GM12891 (cell line): ENCODE data around the gene KRT80.

Source experiments
- DNase-seq: peaks from one replicate; pipeline ENCODE4 v3.0.0; 2011; ENCODE audit warnings: low spot score; ENCODE audit not compliant: insufficient read length
- FAIRE-seq: peaks from 2 replicates; lab custom pipeline; 2011; peaks lifted over from hg19 to GRCh38; lab: Jason Lieb, UNC
- PAX5 ChIP-seq: IDR thresholded peaks from 2 replicates; pipeline ENCODE4 v1.6.1; 2011; ENCODE audit warnings: low read length, moderate library complexity, mild to moderate bottlenecking; ENCODE audit not compliant: insufficient read depth, severe bottlenecking
- POLR2A ChIP-seq: IDR thresholded peaks from 2 replicates; pipeline ENCODE4 v1.6.1; 2011; ENCODE audit warnings: low read depth, low read length, control low read depth
- POLR2AphosphoS5 ChIP-seq: IDR thresholded peaks from 2 replicates; pipeline ENCODE4 v1.6.1; 2011; ENCODE audit warnings: low read depth, low read length, control low read depth
- POU2F2 ChIP-seq: IDR thresholded peaks from 2 replicates; pipeline ENCODE4 v1.6.1; 2011; ENCODE audit warnings: low read depth, mild to moderate bottlenecking, control low read depth, low read length, moderate library complexity
- SPI1 ChIP-seq: IDR thresholded peaks from 2 replicates; pipeline ENCODE4 v1.6.1; 2011; ENCODE audit warnings: low read depth, low read length, control low read depth
- TAF1 ChIP-seq: IDR thresholded peaks from 2 replicates; pipeline ENCODE4 v1.6.1; 2011; ENCODE audit warnings: low read depth, low read length, control low read depth

Gene KRT80

DNA sequence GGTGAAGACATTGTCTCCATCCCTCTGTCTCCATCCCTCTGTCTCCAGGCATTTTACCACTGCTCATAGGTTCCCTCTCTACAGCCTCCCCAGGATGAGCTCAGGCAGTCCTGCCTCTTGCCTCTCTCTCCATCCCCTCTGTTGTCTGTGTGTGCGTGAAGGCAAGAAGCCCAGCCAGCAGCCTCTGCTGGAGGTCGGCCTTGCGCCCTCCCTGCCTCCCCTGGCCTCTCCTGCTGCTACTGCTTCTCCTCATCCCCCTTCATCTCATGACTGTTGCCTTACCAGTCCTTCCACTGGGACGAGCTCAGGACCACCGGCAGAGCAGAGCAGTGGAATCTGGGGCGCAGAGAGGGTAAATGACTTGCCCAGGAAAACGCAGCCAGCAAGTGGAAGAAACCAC, 3.2 kb downstream of the KRT80 start:
- no peak for TF ChIP-seq SPI1
- TF ChIP-seq TAF1, result no peak
- no peak for TF ChIP-seq PAX5
- TF ChIP-seq POU2F2, result no peak
- no peak for TF ChIP-seq POLR2A
- TF ChIP-seq POLR2AphosphoS5, result no peak
- no peak for DNase-seq
- no peak for FAIRE-seq

DNA sequence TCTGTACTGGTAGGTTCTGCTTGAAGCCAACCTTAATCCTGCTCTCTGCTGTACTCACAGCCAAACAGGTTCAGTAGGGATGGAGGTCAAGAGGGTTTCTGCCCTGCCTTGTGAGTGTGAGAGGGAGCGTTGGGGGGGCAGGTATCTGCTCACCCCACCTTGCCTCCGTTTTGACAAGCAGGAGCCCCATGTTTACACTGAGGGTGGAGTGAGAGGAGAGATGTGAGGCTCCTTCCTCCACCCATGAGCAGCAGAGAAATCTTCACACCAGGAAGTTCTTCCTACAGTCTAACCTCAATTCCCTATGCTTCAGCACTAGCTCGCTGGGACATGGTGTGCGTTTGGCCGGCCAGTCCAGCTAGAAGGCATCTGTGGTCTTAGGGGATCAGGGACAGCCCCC, 4.2 kb downstream of the KRT80 start:
- DNase-seq (no peak), FAIRE-seq (no peak)
- TF ChIP-seq SPI1 (no peak), POLR2AphosphoS5 (no peak), TAF1 (no peak), POLR2A (no peak), PAX5 (no peak), POU2F2 (no peak)

DNA sequence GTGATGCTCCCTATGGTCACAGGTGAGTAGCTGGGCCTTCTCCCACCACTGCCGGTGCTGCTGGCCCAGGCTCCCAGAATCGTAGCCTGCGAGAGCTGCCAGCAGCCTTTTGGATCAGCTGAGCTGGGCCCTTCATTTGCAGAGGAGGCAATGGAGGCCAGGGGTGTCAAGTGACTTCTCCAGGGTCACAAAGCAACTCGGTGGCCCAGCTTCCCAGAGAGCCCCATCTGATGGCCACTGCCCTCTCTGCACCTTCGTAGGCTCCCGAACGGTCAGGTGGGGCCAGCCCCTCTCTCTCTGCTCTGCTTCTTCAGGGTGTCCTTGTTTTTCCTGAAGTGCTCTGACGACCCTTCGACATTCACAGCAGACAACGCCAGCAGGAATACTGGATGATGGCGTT, 4.6 kb downstream of the KRT80 start:
- FAIRE-seq (no peak), DNase-seq (no peak)
- TF ChIP-seq POU2F2 (no peak), POLR2A (no peak), PAX5 (no peak), SPI1 (no peak), POLR2AphosphoS5 (no peak), TAF1 (no peak)

DNA sequence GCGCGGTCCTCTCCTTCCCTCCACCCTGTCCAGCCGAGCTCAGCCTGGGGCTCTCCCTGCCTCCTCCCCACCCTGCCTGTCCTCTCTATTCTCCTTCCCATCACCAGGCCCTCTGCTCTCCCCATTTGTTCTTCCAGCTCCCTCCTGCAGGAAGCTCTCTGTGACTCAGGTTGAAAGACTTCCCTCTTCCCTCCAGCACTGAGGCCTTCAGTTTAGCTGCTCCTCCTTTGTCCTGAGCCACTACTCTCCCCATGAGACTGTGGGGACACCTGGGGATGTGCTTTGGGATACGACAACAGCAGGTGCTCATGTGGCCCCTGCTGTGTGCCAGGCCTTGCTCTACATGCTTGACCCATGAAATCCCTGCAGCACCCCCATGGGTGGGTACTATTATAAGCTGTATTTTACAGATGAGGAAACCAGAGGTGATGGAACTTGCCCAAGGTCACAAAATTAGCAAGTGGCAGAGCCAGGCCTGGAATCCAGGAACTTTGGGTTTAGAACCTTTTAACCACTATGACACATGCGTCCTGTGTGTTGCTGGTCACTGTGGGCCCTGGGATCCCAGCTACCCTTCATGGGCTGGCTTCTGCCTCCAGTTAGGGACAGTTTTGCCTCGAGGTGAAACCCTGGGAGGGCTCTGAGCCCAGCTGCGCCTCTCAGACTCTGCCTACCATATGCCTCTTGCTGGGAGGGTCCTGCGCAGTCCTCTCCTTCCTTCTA, 5.5 kb downstream of the KRT80 start:
- FAIRE-seq (no peak), DNase-seq (no peak)
- TF ChIP-seq POLR2AphosphoS5 (no peak), PAX5 (no peak), TAF1 (no peak), SPI1 (no peak), POLR2A (no peak)

DNA sequence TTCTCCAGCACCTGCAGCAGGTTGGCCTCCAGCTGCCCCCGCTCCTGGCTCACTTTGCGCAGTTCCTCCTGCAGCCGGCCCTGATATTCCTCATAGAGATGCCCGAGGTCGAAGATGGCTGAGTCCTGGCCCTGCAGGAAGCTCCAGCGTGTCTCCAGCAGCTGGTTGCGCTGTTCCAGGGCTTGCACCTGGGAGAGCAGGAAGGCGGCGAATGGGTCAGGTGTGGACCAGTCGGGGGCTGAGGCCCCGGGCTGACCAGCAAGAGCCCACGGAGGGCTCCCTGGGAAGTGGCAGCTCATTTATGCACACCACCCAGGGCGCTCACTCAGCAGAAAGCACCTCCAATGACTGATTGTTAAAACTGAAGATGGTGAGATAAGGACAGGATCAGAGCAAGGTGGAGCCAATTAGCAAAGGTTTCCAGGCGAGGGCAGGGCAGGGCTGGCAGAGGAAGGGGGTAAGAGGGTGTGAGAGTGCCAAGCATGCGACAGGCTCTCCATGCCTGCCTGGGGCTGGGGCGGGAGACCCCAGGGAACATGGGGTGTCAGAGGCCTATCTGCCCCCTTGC, 6.3 kb downstream of the KRT80 start:
- no peak for DNase-seq
- no peak for FAIRE-seq

DNA sequence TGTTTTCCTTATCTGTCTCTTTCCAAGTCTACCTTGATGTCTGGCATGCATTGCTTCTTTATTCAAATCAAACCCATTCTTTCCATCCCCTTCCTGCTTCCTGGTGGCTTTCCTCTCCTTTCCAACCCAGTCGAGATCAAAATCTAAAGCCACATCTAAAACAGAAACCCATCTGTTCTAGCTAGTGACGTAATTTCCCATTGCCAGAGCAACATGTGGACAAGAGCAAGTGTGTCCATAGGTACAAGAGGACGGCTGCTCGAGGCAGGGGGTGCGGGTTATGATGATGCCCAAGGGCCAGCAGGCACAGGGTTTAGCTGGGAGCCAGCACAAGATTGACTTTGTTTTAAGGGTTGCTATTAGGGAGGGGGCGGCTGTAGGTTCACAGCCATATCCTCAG, 7.0 kb downstream of the KRT80 start:
- no peak for TF ChIP-seq TAF1
- TF ChIP-seq POU2F2, result no peak
- TF ChIP-seq POLR2A, result no peak
- TF ChIP-seq POLR2AphosphoS5, result no peak
- TF ChIP-seq SPI1, result no peak
- no peak for TF ChIP-seq PAX5
- FAIRE-seq (no peak), DNase-seq (no peak)

More for the DNA sequence above, 6.3 kb downstream of the KRT80 start:
- TF ChIP-seq TAF1, result no peak
- no peak for TF ChIP-seq PAX5
- TF ChIP-seq POU2F2, result no peak
- no peak for TF ChIP-seq SPI1
- TF ChIP-seq POLR2A, result no peak
- TF ChIP-seq POLR2AphosphoS5, result no peak

DNA sequence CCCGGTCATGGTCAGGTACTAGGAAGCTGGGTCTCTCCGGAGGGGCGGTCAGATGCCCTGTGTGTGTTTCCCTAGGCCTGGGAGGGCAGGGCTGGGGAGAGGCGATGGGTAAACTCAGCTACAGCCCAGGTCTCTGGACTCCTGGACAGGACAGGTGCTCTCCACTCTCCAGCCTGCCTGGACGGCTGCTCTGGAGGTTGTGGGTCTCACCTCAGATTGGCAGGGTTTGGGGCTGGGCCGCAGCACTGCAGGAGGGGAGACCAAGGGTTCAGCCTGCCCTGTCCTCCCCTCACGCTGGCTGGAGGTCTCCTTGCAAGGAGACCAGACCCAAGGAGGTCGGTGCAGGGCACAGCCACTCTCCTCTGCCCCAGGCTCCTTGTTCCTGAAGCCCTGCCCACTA, 7.8 kb downstream of the KRT80 start:
- TF ChIP-seq TAF1 (no peak), SPI1 (no peak), POU2F2 (no peak), POLR2AphosphoS5 (no peak), PAX5 (no peak), POLR2A (no peak)
- no peak for FAIRE-seq
- DNase-seq, result no peak

DNA sequence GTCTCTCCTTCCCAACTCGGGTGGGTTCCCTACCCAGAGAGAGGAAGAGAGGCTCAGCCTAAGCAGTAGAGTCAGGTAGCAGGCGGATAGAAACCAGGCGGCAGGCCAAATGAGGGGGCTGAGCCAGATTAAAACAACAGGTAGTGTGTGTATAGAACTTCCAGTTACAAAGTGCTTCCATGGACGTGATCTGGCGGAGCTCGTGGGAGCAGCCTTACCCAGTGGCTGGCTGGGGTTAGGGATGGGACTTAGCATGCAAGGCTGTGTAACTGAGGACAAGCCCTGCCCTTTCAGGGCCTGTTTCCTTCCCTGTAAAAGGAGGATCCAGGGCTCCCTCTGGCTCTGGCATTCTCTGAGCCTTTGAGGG, 8.3 kb downstream of the KRT80 start:
- no peak for FAIRE-seq
- no peak for DNase-seq
- no peak for TF ChIP-seq SPI1
- no peak for TF ChIP-seq TAF1
- TF ChIP-seq POLR2A, result no peak
- TF ChIP-seq POLR2AphosphoS5, result no peak
- no peak for TF ChIP-seq PAX5
- TF ChIP-seq POU2F2, result no peak

DNA sequence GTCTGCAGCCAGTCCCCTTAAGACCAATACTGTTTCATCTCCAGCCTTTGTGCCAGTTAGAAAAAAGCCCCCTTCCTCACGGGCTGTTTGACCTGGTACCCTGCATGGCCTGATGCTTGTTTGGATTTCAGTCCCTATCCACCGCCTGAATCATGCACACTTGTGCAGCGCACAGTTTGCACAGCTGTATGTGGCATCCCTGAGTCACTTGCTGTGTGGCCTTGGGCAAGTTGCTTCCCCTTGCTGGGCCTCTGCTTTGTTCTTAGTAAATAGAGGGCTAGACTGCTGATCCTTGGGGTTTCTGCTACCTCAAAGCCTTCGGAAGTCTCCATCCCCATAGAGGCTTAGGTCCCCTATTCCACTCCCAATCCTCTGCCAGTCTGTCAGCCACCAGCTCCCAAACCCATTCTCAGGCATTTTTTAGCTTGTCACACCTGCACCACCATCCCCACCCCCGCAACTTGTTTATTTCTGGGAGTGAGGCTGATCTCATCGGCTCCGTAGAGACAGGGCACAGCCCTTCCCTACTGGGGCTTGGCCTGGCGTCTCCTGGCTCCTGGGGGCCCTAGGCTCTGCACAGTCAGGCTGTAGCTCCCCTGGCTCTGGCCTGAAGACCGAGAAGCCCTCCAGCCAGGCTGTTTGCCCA, 8.8 kb downstream of the KRT80 start:
- TF ChIP-seq PAX5, result no peak
- no peak for TF ChIP-seq POU2F2
- TF ChIP-seq SPI1, result no peak
- TF ChIP-seq TAF1, result no peak
- no peak for TF ChIP-seq POLR2A
- TF ChIP-seq POLR2AphosphoS5, result no peak
- DNase-seq (no peak), FAIRE-seq (no peak)

DNA sequence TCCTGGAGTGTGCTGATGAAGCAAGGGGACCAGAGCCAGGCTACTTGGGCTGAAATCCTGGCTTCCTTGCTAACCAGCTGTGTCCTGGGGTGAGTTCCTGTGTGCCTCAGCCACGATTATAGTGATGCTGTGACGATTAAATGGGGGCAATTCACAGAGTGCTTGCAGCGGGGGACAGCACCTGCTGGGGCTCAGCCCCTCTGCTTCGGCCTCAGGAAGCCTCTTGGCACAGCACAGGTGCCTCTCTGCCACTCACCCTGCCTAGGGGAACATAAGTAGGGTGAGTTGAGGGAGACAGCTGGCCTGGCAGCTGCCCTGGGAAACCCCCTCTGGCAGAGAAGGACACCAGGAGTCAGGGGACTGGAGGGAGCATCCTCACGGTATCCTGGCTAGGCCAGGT, 9.4 kb downstream of the KRT80 start:
- no peak for TF ChIP-seq POLR2AphosphoS5
- TF ChIP-seq POLR2A, result no peak
- TF ChIP-seq TAF1, result no peak
- no peak for TF ChIP-seq SPI1
- no peak for TF ChIP-seq PAX5
- no peak for TF ChIP-seq POU2F2
- DNase-seq, result no peak
- FAIRE-seq, result no peak

DNA sequence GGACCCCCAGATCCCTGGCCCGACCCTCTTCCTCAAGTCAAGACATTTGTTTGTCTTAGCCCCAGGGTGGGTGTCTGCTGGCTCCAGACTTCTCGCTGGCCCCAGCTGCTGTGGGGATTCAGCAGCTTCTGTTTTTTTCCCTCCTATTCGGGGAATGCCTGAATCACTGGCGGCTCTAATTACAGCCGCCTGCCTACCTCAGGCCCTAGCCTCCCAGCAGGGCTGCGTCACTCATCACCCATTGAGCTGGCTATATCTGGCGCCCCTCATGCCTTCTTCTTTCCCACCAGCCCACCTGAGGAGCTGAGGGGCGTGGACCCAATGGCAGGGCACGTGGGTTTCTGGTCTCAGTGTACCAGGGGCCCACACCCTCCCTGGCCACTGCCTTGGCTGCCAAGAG, 10.1 kb downstream of the KRT80 start:
- no peak for DNase-seq
- no peak for TF ChIP-seq POLR2A
- TF ChIP-seq TAF1, result no peak
- no peak for TF ChIP-seq POLR2AphosphoS5
- TF ChIP-seq PAX5, result no peak
- TF ChIP-seq POU2F2, result no peak
- no peak for TF ChIP-seq SPI1
- no peak for FAIRE-seq
